ENCODE results near the gene CLTB.

Gene CLTB

GRCh38 chr5:176381979-176382378, 34.4 kb downstream of the CLTB start:
- no peak for DNase-seq (ENCODE audit: low read depth)
- no peak for TF ChIP-seq CTCF (conservative IDR thresholded peaks at IDR 0.05; ENCODE audit: low read depth, low read length)
- no peak overlapping the region for H3K4me3 ChIP-seq (ENCODE audit: low read depth, low read length)

- no peak overlapping the region for H3K4me3 ChIP-seq (ENCODE audit: low read depth, low read length)
- no peak for DNase-seq (ENCODE audit: low read depth)
- TF ChIP-seq CTCF (conservative IDR thresholded peaks at IDR 0.05; ENCODE audit: low read depth, low read length): no peak
Observed at GRCh38 chr5:176381423-176381822, 34.9 kb downstream of the CLTB start.

GRCh38 chr5:176379881-176380280, 36.5 kb downstream of the CLTB start:
- H3K4me3 ChIP-seq (ENCODE audit: low read depth, low read length): no peak overlapping the region
- no peak for TF ChIP-seq CTCF (conservative IDR thresholded peaks at IDR 0.05; ENCODE audit: low read depth, low read length)
- no peak for DNase-seq (ENCODE audit: low read depth)

- no peak overlapping the region for H3K4me3 ChIP-seq (ENCODE audit: low read depth, low read length)
- DNase-seq (ENCODE audit: low read depth): peak; percentile 23
- TF ChIP-seq CTCF (conservative IDR thresholded peaks at IDR 0.05; ENCODE audit: low read depth, low read length): no peak
Observed at GRCh38 chr5:176373100-176373818, 43.1 kb downstream of the CLTB start.

- no peak for TF ChIP-seq CTCF (conservative IDR thresholded peaks at IDR 0.05; ENCODE audit: low read depth, low read length)
- DNase-seq (ENCODE audit: low read depth): no peak
- no peak overlapping the region for H3K4me3 ChIP-seq (ENCODE audit: low read depth, low read length)
Observed at GRCh38 chr5:176371621-176372539, 44.5 kb downstream of the CLTB start.

- TF ChIP-seq CTCF (conservative IDR thresholded peaks at IDR 0.05; ENCODE audit: low read depth, low read length): no peak
- DNase-seq (ENCODE audit: low read depth): no peak
- no peak overlapping the region for H3K4me3 ChIP-seq (ENCODE audit: low read depth, low read length)
Observed at GRCh38 chr5:176369934-176370711, 46.2 kb downstream of the CLTB start.

Data from choroid plexus epithelial cell (primary cell).